ENCODE results near the gene MMP15. TPM values are rescaled to one million over a fixed set of nuclear protein-coding genes. Genes with fewer than 3 reads are reported as not detected.

MMP15 gene
- polyA plus RNA-seq, 1 donor (not counting 4 experiments of a cell fraction or from before 2014, with no cell fraction given): 3.7 TPM

DNA sequence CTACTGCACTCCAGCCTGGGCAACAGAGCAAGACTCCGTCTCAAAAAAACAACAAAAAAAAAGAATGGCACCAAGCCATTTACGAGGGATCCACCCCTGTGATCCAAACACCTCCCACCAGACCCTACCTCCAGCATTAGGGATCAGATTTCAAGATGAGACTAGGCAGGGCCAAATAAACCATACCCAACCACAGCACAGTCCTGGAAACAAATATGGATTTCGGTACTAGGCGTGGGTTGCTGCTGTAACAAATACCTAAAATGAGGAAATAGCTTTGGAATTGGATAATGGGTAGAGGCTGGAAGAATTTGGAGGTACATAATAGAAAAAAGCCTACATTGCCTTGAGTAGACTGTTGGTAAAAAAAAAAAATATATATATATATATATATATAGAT lies 49.1 kb downstream of the MMP15 start:
- H3K27ac ChIP-seq (ENCODE audit: control insufficient read depth, insufficient read depth, low read length): no peak overlapping the region
- DNase-seq (ENCODE audit: low read depth, low spot score) (no peak), FAIRE-seq (no peak)
- TF ChIP-seq EZH2 (IDR thresholded peaks at IDR 0.05; ENCODE audit: low read length): no peak
- TF ChIP-seq, protein P1, sequence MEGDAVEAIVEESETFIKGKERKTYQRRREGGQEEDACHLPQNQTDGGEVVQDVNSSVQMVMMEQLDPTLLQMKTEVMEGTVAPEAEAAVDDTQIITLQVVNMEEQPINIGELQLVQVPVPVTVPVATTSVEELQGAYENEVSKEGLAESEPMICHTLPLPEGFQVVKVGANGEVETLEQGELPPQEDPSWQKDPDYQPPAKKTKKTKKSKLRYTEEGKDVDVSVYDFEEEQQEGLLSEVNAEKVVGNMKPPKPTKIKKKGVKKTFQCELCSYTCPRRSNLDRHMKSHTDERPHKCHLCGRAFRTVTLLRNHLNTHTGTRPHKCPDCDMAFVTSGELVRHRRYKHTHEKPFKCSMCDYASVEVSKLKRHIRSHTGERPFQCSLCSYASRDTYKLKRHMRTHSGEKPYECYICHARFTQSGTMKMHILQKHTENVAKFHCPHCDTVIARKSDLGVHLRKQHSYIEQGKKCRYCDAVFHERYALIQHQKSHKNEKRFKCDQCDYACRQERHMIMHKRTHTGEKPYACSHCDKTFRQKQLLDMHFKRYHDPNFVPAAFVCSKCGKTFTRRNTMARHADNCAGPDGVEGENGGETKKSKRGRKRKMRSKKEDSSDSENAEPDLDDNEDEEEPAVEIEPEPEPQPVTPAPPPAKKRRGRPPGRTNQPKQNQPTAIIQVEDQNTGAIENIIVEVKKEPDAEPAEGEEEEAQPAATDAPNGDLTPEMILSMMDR (optimal IDR thresholded peaks at IDR 0.05 in 1 of 3, IDR thresholded peaks at IDR 0.05 in 1 of 3, conservative IDR thresholded peaks at IDR 0.05 in 1 of 3; ENCODE audit: extremely low read depth in 1 of 3, insufficient read depth in 2 of 3, low read length in 3 of 3): no peak
- H4K20me1 ChIP-seq (ENCODE audit: control insufficient read depth, extremely low read depth, insufficient read depth, low read length): no peaks in the 10 kb centered on the region
- H3K4me2 ChIP-seq (ENCODE audit: control insufficient read depth, extremely low read depth, insufficient read depth, low read depth, low read length): no peak overlapping the region
- H3K9ac ChIP-seq (ENCODE audit: control insufficient read depth, extremely low read depth, insufficient read depth, low read length): no peak overlapping the region
- H3K79me2 ChIP-seq (ENCODE audit: control insufficient read depth, insufficient read depth, low read length): no peaks in the 10 kb centered on the region
- H3K9me1 ChIP-seq (ENCODE audit: control insufficient read depth, extremely low read depth, insufficient read depth, low read length): no peaks in the 10 kb centered on the region
- H2AFZ ChIP-seq (ENCODE audit: control insufficient read depth, low read length): no peak overlapping the region
- dilution Hi-C loops (cut with MboI; ENCODE audit: extremely low pct_ligation_motif_present, low sequenced_read_pairs): no loop called here
- H3K27me3 ChIP-seq (ENCODE audit: control insufficient read depth, extremely low read depth, insufficient read depth, low read length): no peaks in the 10 kb centered on the region
- peaks cover 2% of the 10 kb centered on the region for H3K9me3 ChIP-seq (ENCODE audit: control insufficient read depth, low read depth, low read length)
- H3K36me3 ChIP-seq (ENCODE audit: control insufficient read depth in 2 of 2, extremely low read depth in 1 of 2, insufficient read depth in 2 of 2, low read length in 2 of 2): no peaks in the 10 kb centered on the region
- H3K4me1 ChIP-seq (ENCODE audit: control insufficient read depth, extremely low read depth, insufficient read depth, low read length): no peaks in the 10 kb centered on the region
- H3K4me3 ChIP-seq (ENCODE audit: control insufficient read depth in 2 of 3, extremely low read depth in 1 of 3, insufficient read depth in 2 of 3, low read depth in 1 of 3, low read length in 3 of 3): no peak overlapping the region

DNA sequence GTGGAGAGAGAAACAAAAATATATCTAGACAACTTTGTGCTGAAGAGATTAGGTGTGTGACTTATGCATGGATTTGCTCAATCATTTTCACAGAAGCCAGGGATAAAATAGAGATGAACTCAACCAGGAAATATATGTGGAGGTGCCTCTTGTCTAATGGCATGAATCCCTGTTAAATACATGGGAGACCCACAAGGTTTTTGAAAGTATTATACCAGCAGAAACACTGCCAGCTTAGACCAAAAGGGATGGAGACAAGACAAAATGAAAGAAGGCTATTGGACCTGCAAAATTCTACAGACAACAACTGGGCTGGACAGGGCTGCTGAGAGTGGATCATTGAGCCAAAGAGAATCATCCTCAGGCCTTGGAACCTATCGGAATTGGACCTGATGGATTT lies 51.0 kb downstream of the MMP15 start:
- H3K79me2 ChIP-seq (ENCODE audit: control insufficient read depth, insufficient read depth, low read length): no peaks in the 10 kb centered on the region
- no peak overlapping the region for H3K27ac ChIP-seq (ENCODE audit: control insufficient read depth, insufficient read depth, low read length)
- H3K36me3 ChIP-seq (ENCODE audit: control insufficient read depth in 2 of 2, extremely low read depth in 1 of 2, insufficient read depth in 2 of 2, low read length in 2 of 2): no peaks in the 10 kb centered on the region
- H3K9me1 ChIP-seq (ENCODE audit: control insufficient read depth, extremely low read depth, insufficient read depth, low read length): no peaks in the 10 kb centered on the region
- no peaks in the 10 kb centered on the region for H4K20me1 ChIP-seq (ENCODE audit: control insufficient read depth, extremely low read depth, insufficient read depth, low read length)
- H3K4me2 ChIP-seq (ENCODE audit: control insufficient read depth, extremely low read depth, insufficient read depth, low read depth, low read length): no peak overlapping the region
- no peak overlapping the region for H3K9ac ChIP-seq (ENCODE audit: control insufficient read depth, extremely low read depth, insufficient read depth, low read length)
- TF ChIP-seq EZH2 (IDR thresholded peaks at IDR 0.05; ENCODE audit: low read length): no peak
- TF ChIP-seq, protein P1 (optimal IDR thresholded peaks at IDR 0.05 in 1 of 3, IDR thresholded peaks at IDR 0.05 in 1 of 3, conservative IDR thresholded peaks at IDR 0.05 in 1 of 3; ENCODE audit: extremely low read depth in 1 of 3, insufficient read depth in 2 of 3, low read length in 3 of 3): no peak
- dilution Hi-C loops (cut with MboI; ENCODE audit: extremely low pct_ligation_motif_present, low sequenced_read_pairs): no loop called here
- DNase-seq (ENCODE audit: low read depth, low spot score): no peak
- H3K4me3 ChIP-seq (ENCODE audit: control insufficient read depth in 2 of 3, extremely low read depth in 1 of 3, insufficient read depth in 2 of 3, low read depth in 1 of 3, low read length in 3 of 3): no peak overlapping the region
- no peaks in the 10 kb centered on the region for H3K27me3 ChIP-seq (ENCODE audit: control insufficient read depth, extremely low read depth, insufficient read depth, low read length)
- no peak overlapping the region for H2AFZ ChIP-seq (ENCODE audit: control insufficient read depth, low read length)
- H3K9me3 ChIP-seq (ENCODE audit: control insufficient read depth, low read depth, low read length): peaks cover 2% of the 10 kb centered on the region
- FAIRE-seq: no peak
- H3K4me1 ChIP-seq (ENCODE audit: control insufficient read depth, extremely low read depth, insufficient read depth, low read length): no peaks in the 10 kb centered on the region

Measured in keratinocyte (primary cell).